Astrocyte (in vitro differentiated cells and primary cell): ENCODE data around the gene SNX3. TPM values are rescaled to one million over a fixed set of nuclear protein-coding genes. Genes with fewer than 3 reads are reported as not detected.

Experiments
- DNase-seq: peaks from one replicate; pipeline ENCODE4 v3.0.0-alpha.2; 2010; ENCODE audit warnings: low read depth
- FAIRE-seq: peaks from 2 replicates; lab custom pipeline; 2011; peaks lifted over from hg19 to GRCh38; lab: Jason Lieb, UNC
- H2AFZ ChIP-seq: 2 replicates; pipeline ENCODE4 v1.6.0; 2012; ENCODE audit warnings: low read depth, low read length, inconsistent platforms
- H3K27ac ChIP-seq: 2 replicates; pipeline ENCODE4 v1.5.1; 2011; ENCODE audit warnings: low read depth, low read length, inconsistent platforms
- H3K27me3 ChIP-seq: 2 replicates; pipeline ENCODE4 v1.6.0; 2011; ENCODE audit warnings: low read length, inconsistent platforms; ENCODE audit not compliant: insufficient read depth
- H3K36me3 ChIP-seq: 2 replicates; pipeline ENCODE4 v1.5.1; 2011; ENCODE audit warnings: low read length, inconsistent platforms; ENCODE audit not compliant: insufficient read depth
- H3K4me1 ChIP-seq: 2 replicates; pipeline ENCODE4 v1.5.1; 2011; ENCODE audit warnings: low read length, inconsistent platforms; ENCODE audit not compliant: insufficient read depth
- H3K4me2 ChIP-seq: 2 replicates; pipeline ENCODE4 v1.6.0; 2012; ENCODE audit warnings: low read length, inconsistent platforms
- H3K4me3 ChIP-seq: 2 replicates; pipeline ENCODE4 v1.5.1; 2011; ENCODE audit warnings: low read depth, mild to moderate bottlenecking, low read length, inconsistent platforms; ENCODE audit not compliant: insufficient read depth
- H3K79me2 ChIP-seq: 2 replicates; pipeline ENCODE4 v1.6.0; 2012; ENCODE audit warnings: mild to moderate bottlenecking, low read length, inconsistent platforms; ENCODE audit not compliant: insufficient read depth
- H3K9ac ChIP-seq: 2 replicates; pipeline ENCODE4 v1.6.0; 2012; ENCODE audit warnings: mild to moderate bottlenecking, low read length, inconsistent platforms
- H3K9me3 ChIP-seq: 2 replicates; pipeline ENCODE4 v1.5.1; 2012; ENCODE audit warnings: low read depth, mild to moderate bottlenecking, low read length, inconsistent platforms; ENCODE audit not compliant: insufficient read depth
- H4K20me1 ChIP-seq: 2 replicates; pipeline ENCODE4 v1.6.0; 2012; ENCODE audit warnings: low read length, inconsistent platforms; ENCODE audit not compliant: insufficient read depth
- H3K27ac Mint-ChIP-seq: one replicate; pipeline ENCODE4 v1.8.0; 2021; ENCODE audit warnings: mild to moderate bottlenecking, mixed read lengths; ENCODE audit not compliant: unreplicated experiment
- H3K27me3 Mint-ChIP-seq: one replicate; pipeline ENCODE4 v1.8.0; 2021; ENCODE audit warnings: low read depth, mixed read lengths; ENCODE audit not compliant: unreplicated experiment
- H3K36me3 Mint-ChIP-seq: one replicate; pipeline ENCODE4 v1.8.0; 2021; ENCODE audit warnings: low read depth, mixed read lengths; ENCODE audit not compliant: unreplicated experiment
- H3K4me1 Mint-ChIP-seq: one replicate; pipeline ENCODE4 v1.8.0; 2021; ENCODE audit warnings: low read depth, mixed read lengths; ENCODE audit not compliant: unreplicated experiment
- H3K4me3 Mint-ChIP-seq: one replicate; pipeline ENCODE4 v1.8.0; 2021; ENCODE audit warnings: mild to moderate bottlenecking, moderate library complexity, mixed read lengths; ENCODE audit not compliant: unreplicated experiment
- H3K9me3 Mint-ChIP-seq: one replicate; pipeline ENCODE4 v1.8.0; 2021; ENCODE audit warnings: mild to moderate bottlenecking, mixed read lengths; ENCODE audit not compliant: unreplicated experiment
- EZH2 ChIP-seq: IDR thresholded peaks from 2 replicates; pipeline ENCODE4 v1.6.1; 2012; ENCODE audit warnings: mild to moderate bottlenecking, low read length, inconsistent platforms; ENCODE audit not compliant: insufficient read depth
- total RNA-seq: library from RNA; stranded (reverse); gene quantifications from 2 replicates; pipeline ENCODE4 v1.2.1, GENCODE V29; 2021
- TF ChIP-seq, protein P1 (sequence below): IDR thresholded peaks from 2 replicates; pipeline ENCODE4 v1.5.1; 2011; ENCODE audit warnings: low read depth, mild to moderate bottlenecking, inconsistent platforms, low read length, moderate library complexity; ENCODE audit not compliant: insufficient read depth

The SNX3 gene
- total RNA-seq, 1 donor from 2014 or later, result 165 TPM

DNA sequence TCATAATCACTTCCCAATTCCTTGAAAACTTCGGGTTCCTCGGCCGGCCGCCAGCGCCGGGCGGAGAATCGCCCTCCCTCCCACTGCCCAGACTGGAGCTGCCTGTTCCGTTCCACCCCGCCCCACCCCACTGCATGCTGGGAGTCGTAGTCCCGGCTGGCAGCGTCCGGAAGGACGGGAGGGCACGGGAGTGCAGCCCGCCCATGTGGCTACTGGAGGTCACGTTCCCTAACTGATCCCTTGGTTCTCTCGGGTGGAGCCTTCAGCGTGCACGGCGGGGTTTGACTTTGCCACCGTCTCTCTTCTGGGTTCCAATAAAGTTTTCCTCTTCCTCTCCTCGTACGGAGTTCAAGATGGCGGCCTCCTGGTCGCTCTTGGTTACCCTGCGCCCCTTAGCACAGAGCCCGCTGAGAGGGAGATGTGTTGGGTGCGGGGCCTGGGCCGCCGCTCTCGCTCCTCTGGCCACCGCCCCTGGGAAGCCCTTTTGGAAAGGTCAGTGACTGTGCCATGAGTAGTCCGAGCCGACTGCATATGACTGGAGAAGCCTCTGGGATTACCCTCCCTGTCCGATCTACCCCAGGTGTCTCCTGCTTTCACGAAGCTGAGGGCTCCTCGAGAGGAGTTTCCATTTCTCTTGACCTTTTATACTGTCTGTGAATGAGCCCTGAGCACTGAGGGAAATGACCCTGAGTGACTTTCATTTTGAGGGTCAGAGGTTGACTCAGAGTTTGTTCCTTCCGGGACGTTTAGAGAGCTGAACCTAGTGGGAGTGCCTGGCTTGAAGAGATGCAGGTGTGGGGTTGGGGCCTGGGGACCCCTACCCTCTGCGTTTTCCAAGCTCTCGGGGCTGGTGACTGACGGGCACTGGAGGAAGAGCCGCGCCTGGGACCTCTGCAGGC lies 34.1 kb upstream of the SNX3 start, which contains the start of gene AFG1L:
Gene AFG1L, plus strand, starts transcription at position 328 of the 899 bp plus-strand sequence. Its CDS starts 26 bp downstream, at position 354.
- Histone ChIP-seq H3K27ac (peak within 1 kb of the TSS; percentile 94), H3K9me3 (no peaks in the 10 kb centered on the region), H3K4me1 (peaks cover 10% of the 10 kb centered on the region), H3K4me2 (peak within 1 kb of the TSS; percentile 95), H3K27me3 (no peaks in the 10 kb centered on the region), H4K20me1 (no peaks in the 10 kb centered on the region), H2AFZ (peak within 1 kb of the TSS; percentile 100), H3K79me2 (no peaks in the 10 kb centered on the region), H3K4me3 (peak within 1 kb of the TSS; percentile 97), H3K36me3 (no peaks in the 10 kb centered on the region), H3K9ac (peak within 1 kb of the TSS; percentile 92)
- H3K4me1 Mint-ChIP-seq, result peaks cover 5% of the 10 kb centered on the region
- no peaks in the 10 kb centered on the region for H3K36me3 Mint-ChIP-seq
- peak within 1 kb of the TSS; percentile 99 for H3K27ac Mint-ChIP-seq
- DNase-seq, result peak; percentile 76
- no peak for TF ChIP-seq EZH2
- TF ChIP-seq, protein P1, sequence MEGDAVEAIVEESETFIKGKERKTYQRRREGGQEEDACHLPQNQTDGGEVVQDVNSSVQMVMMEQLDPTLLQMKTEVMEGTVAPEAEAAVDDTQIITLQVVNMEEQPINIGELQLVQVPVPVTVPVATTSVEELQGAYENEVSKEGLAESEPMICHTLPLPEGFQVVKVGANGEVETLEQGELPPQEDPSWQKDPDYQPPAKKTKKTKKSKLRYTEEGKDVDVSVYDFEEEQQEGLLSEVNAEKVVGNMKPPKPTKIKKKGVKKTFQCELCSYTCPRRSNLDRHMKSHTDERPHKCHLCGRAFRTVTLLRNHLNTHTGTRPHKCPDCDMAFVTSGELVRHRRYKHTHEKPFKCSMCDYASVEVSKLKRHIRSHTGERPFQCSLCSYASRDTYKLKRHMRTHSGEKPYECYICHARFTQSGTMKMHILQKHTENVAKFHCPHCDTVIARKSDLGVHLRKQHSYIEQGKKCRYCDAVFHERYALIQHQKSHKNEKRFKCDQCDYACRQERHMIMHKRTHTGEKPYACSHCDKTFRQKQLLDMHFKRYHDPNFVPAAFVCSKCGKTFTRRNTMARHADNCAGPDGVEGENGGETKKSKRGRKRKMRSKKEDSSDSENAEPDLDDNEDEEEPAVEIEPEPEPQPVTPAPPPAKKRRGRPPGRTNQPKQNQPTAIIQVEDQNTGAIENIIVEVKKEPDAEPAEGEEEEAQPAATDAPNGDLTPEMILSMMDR, result no peak
- no peaks in the 10 kb centered on the region for H3K27me3 Mint-ChIP-seq
- no peak for FAIRE-seq
- H3K9me3 Mint-ChIP-seq, result no peaks in the 10 kb centered on the region
- H3K4me3 Mint-ChIP-seq, result peak within 1 kb of the TSS; percentile 98

DNA sequence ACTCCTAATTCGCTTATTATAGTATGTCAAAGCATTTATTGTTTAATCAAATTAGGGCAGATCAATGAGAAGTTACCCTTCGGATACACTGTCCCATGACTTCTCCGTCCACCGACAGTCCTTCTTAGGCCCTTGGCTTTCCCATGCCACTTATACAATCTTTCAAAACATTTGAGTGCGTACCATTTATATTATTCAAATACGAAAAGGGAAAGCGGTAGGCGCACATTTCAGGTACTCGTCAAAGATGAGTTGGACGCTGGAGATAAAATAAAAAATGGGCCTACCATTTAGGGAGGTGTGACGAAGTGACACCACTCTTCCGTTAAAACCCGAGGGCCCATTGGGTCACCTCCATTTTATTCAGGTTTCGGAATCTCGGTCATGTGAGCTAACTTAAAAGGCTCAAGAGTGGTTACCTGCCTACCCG lies 33.5 kb upstream of the SNX3 start:
- Mint-ChIP-seq H3K27me3 (no peaks in the 10 kb centered on the region), H3K9me3 (peaks cover 2% of the 10 kb centered on the region), H3K36me3 (no peaks in the 10 kb centered on the region), H3K4me3 (peak overlapping the region; percentile 98), H3K27ac (peak overlapping the region; percentile 99), H3K4me1 (peaks cover 1% of the 10 kb centered on the region)
- H3K27me3 ChIP-seq, result no peaks in the 10 kb centered on the region
- H3K27ac ChIP-seq, result peak overlapping the region; percentile 94
- H3K4me1 ChIP-seq, result peaks cover 10% of the 10 kb centered on the region
- no peaks in the 10 kb centered on the region for H3K9me3 ChIP-seq
- H3K4me3 ChIP-seq, result peak overlapping the region; percentile 97
- peak overlapping the region; percentile 100 for H2AFZ ChIP-seq
- H3K36me3 ChIP-seq, result no peaks in the 10 kb centered on the region
- peak overlapping the region; percentile 95 for H3K4me2 ChIP-seq
- FAIRE-seq (no peak), DNase-seq (no peak)
- no peaks in the 10 kb centered on the region for H4K20me1 ChIP-seq
- H3K9ac ChIP-seq, result peak overlapping the region; percentile 92
- no peak for TF ChIP-seq EZH2
- TF ChIP-seq, protein P1, result no peak
- no peaks in the 10 kb centered on the region for H3K79me2 ChIP-seq
